Measurements from ENCODE around the gene DUSP9.

The DUSP9 gene

GRCh38 chrX:153665726-153666306 lies 18.8 kb downstream of the DUSP9 start:
- H3K27ac ChIP-seq (ENCODE audit: low read length), result no peak overlapping the region
- H3K4me2 ChIP-seq (ENCODE audit: insufficient read depth, low read length), result no peak overlapping the region
- H3K79me2 ChIP-seq (ENCODE audit: insufficient read depth, low read length), result no peaks in the 10 kb centered on the region
- no peaks in the 10 kb centered on the region for H4K20me1 ChIP-seq (ENCODE audit: insufficient read depth, low read length)
- H3K27me3 ChIP-seq (ENCODE audit: insufficient read depth, low read length, poor library complexity), result no peaks in the 10 kb centered on the region
- DNase-seq (no peak), ATAC-seq (ENCODE audit: insufficient read depth, low read depth) (no peak)
- no peaks in the 10 kb centered on the region for H3K9me3 ChIP-seq (ENCODE audit: insufficient read depth, low read length, severe bottlenecking)
- no peak overlapping the region for H3K9ac ChIP-seq (ENCODE audit: low read depth, low read length)
- no peaks in the 10 kb centered on the region for H3K4me1 ChIP-seq (ENCODE audit: insufficient read depth, low read length)
- no peaks in the 10 kb centered on the region for H3K36me3 ChIP-seq (ENCODE audit: insufficient read depth, low read length)
- H2AFZ ChIP-seq (ENCODE audit: low read depth, low read length), result no peak overlapping the region
- H3K4me3 ChIP-seq (ENCODE audit: low read depth in 1 of 2, low read length in 2 of 2), result no peak overlapping the region
- TF ChIP-seq EZH2 (IDR thresholded peaks at IDR 0.05; ENCODE audit: borderline replicate concordance, low read depth, low read length, severe bottlenecking) (no peak), CTCF (IDR thresholded peaks at IDR 0.05; ENCODE audit: borderline replicate concordance, extremely low read depth, low read length, poor library complexity, severe bottlenecking) (no peak)

GRCh38 chrX:153667281-153667955 lies 20.4 kb downstream of the DUSP9 start:
- H3K9me3 ChIP-seq (ENCODE audit: insufficient read depth, low read length, severe bottlenecking), result no peaks in the 10 kb centered on the region
- no peak overlapping the region for H3K9ac ChIP-seq (ENCODE audit: low read depth, low read length)
- TF ChIP-seq EZH2 (IDR thresholded peaks at IDR 0.05; ENCODE audit: borderline replicate concordance, low read depth, low read length, severe bottlenecking) (no peak), CTCF (IDR thresholded peaks at IDR 0.05; ENCODE audit: borderline replicate concordance, extremely low read depth, low read length, poor library complexity, severe bottlenecking) (no peak)
- H3K4me3 ChIP-seq (ENCODE audit: low read depth in 1 of 2, low read length in 2 of 2), result no peak overlapping the region
- no peak overlapping the region for H3K4me2 ChIP-seq (ENCODE audit: insufficient read depth, low read length)
- ATAC-seq (ENCODE audit: insufficient read depth, low read depth) (no peak), DNase-seq (no peak)
- no peak overlapping the region for H3K27ac ChIP-seq (ENCODE audit: low read length)
- H3K79me2 ChIP-seq (ENCODE audit: insufficient read depth, low read length), result no peaks in the 10 kb centered on the region
- H3K36me3 ChIP-seq (ENCODE audit: insufficient read depth, low read length), result no peaks in the 10 kb centered on the region
- no peaks in the 10 kb centered on the region for H4K20me1 ChIP-seq (ENCODE audit: insufficient read depth, low read length)
- no peak overlapping the region for H2AFZ ChIP-seq (ENCODE audit: low read depth, low read length)
- no peaks in the 10 kb centered on the region for H3K4me1 ChIP-seq (ENCODE audit: insufficient read depth, low read length)
- H3K27me3 ChIP-seq (ENCODE audit: insufficient read depth, low read length, poor library complexity), result no peaks in the 10 kb centered on the region

GRCh38 chrX:153667956-153668396 lies 21.0 kb downstream of the DUSP9 start:
- Histone ChIP-seq H3K9me3 (ENCODE audit: insufficient read depth, low read length, severe bottlenecking) (no peaks in the 10 kb centered on the region), H3K36me3 (ENCODE audit: insufficient read depth, low read length) (no peaks in the 10 kb centered on the region), H2AFZ (ENCODE audit: low read depth, low read length) (no peak overlapping the region), H3K4me2 (ENCODE audit: insufficient read depth, low read length) (no peak overlapping the region), H4K20me1 (ENCODE audit: insufficient read depth, low read length) (no peaks in the 10 kb centered on the region), H3K4me1 (ENCODE audit: insufficient read depth, low read length) (no peaks in the 10 kb centered on the region), H3K9ac (ENCODE audit: low read depth, low read length) (no peak overlapping the region), H3K27me3 (ENCODE audit: insufficient read depth, low read length, poor library complexity) (no peaks in the 10 kb centered on the region), H3K27ac (ENCODE audit: low read length) (no peak overlapping the region), H3K4me3 (ENCODE audit: low read depth in 1 of 2, low read length in 2 of 2) (no peak overlapping the region), H3K79me2 (ENCODE audit: insufficient read depth, low read length) (no peaks in the 10 kb centered on the region)
- TF ChIP-seq CTCF (IDR thresholded peaks at IDR 0.05; ENCODE audit: borderline replicate concordance, extremely low read depth, low read length, poor library complexity, severe bottlenecking) (peak; percentile 79), EZH2 (IDR thresholded peaks at IDR 0.05; ENCODE audit: borderline replicate concordance, low read depth, low read length, severe bottlenecking) (no peak)
- peak; percentile 69 for DNase-seq
- peak; percentile 79 for ATAC-seq (ENCODE audit: insufficient read depth, low read depth)

Measured in DND-41 (cell line).